NCI-H2107 (cell line): ENCODE measurements around the gene GIPC2.

Experiments used
- DNase-seq: peaks from one replicate; lab custom pipeline; 2025; lab: John Stamatoyannopoulos, UW

The GIPC2 gene

GRCh38 chr1:78145105-78145580 is 99.4 kb downstream of the GIPC2 start:
- no peak for DNase-seq

GRCh38 chr1:78146205-78146771 is 100.5 kb downstream of the GIPC2 start:
- no peak for DNase-seq

GRCh38 chr1:78147031-78147430 is 101.3 kb downstream of the GIPC2 start:
- DNase-seq: no peak

- no peak for DNase-seq
These were observed 107.4 kb downstream of the GIPC2 start for GRCh38 chr1:78153092-78153736.

- DNase-seq: no peak
These were observed 109.4 kb downstream of the GIPC2 start for GRCh38 chr1:78155121-78155520.

- DNase-seq: no peak
These were observed 111.2 kb downstream of the GIPC2 start for GRCh38 chr1:78156805-78157521.

- no peak for DNase-seq
These were observed 120.0 kb downstream of the GIPC2 start for GRCh38 chr1:78165816-78166215.

GRCh38 chr1:78168306-78168705 is 122.5 kb downstream of the GIPC2 start:
- DNase-seq: no peak

GRCh38 chr1:78170859-78171258 is 125.1 kb downstream of the GIPC2 start:
- DNase-seq: no peak

GRCh38 chr1:78171736-78172590 is 126.2 kb downstream of the GIPC2 start:
- DNase-seq: no peak

- DNase-seq: peak; percentile 8
These were observed 130.7 kb downstream of the GIPC2 start for GRCh38 chr1:78176448-78176847.

GRCh38 chr1:78177708-78178270 is 132.0 kb downstream of the GIPC2 start:
- DNase-seq: no peak

GRCh38 chr1:78178816-78179215 is 133.1 kb downstream of the GIPC2 start:
- no peak for DNase-seq

GRCh38 chr1:78184460-78185072 is 138.8 kb downstream of the GIPC2 start:
- no peak for DNase-seq
